OCI-LY7 (cell line): ENCODE measurements around the gene SART3.

Source experiments
- EZH2phosphoT487 ChIP-seq: fragments of 200-600 bp; sonication (generic); IDR thresholded peaks from 2 replicates; pipeline ENCODE4 v1.6.1; 2018; ENCODE audit warnings: low read depth, borderline replicate concordance, mild to moderate bottlenecking, mixed run types, antibody characterized with exemption, low read length, moderate library complexity, mixed read lengths
- TF ChIP-seq, protein P1 (sequence below): fragments of 200-600 bp; sonication (generic); conservative IDR thresholded peaks from 2 replicates; pipeline ENCODE4 v1.5.1; 2014; ENCODE audit warnings: mild to moderate bottlenecking, antibody characterized with exemption, low read length, moderate library complexity, mixed read lengths

DNA sequence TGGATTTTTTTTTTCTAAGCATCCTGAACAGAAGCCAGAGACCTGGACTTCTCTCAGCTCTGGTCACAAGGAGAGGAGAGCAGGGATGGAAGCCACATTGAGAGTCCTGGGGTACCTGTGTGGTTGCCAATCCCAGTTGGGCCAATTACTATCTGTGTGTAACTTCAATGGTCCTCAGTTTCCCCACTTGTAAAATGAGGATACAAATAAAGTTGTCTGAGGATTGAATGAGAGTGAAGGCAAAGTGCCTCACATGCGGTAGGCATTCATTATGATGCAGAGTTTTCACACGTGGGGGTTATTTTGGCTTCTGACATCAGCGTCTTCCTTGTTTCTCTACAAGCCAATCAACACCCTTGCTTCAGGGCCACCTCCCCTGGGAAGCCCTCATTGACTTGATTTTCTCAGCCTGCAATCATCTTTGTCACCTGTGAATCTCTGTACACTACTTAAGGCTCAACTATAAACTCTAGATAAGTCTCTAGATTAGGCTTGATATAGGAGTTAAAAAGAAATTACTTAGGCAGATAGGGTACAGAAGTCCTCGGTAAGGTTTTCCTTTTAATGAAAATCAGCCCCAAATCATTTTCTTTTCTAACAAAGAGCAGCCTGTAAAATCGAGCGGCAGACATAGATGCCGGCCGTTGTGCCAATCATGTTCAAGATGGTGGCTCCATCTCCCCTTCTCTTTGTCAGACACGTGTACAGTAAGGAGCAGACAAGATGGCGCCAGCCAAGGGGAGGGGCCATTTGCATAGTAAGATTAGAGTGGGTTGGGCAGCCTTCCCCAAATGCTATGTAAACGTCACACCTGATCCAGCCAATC is 83.7 kb downstream of the SART3 start:
- TF ChIP-seq, protein P1, sequence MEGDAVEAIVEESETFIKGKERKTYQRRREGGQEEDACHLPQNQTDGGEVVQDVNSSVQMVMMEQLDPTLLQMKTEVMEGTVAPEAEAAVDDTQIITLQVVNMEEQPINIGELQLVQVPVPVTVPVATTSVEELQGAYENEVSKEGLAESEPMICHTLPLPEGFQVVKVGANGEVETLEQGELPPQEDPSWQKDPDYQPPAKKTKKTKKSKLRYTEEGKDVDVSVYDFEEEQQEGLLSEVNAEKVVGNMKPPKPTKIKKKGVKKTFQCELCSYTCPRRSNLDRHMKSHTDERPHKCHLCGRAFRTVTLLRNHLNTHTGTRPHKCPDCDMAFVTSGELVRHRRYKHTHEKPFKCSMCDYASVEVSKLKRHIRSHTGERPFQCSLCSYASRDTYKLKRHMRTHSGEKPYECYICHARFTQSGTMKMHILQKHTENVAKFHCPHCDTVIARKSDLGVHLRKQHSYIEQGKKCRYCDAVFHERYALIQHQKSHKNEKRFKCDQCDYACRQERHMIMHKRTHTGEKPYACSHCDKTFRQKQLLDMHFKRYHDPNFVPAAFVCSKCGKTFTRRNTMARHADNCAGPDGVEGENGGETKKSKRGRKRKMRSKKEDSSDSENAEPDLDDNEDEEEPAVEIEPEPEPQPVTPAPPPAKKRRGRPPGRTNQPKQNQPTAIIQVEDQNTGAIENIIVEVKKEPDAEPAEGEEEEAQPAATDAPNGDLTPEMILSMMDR, result no peak
- TF ChIP-seq EZH2phosphoT487, result no peak
